Measurements from ENCODE around the gene NFAM1.

DNA sequence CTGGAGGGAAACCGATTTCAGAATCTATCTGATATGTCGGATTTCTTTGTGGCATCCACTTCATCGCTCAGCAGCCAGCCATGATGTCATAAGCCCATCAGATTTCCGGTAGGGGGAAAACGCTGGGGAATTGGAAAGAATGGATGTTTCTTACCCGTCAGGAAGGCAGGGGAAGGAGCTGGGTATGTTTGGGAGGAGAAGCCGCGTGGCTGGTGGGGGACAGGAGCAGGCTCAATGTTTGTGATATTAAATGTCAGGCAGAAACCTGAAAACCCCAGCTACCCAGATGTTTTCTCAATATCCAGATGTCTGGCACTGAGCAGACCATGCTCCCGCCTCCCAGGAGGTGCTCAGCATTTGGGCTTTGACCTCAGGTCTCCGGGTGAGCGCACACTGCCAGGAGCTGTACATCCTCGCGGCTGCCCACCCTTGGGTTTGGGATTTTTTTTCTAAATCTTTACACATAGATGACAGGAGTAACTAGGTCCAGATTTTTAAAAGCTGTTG is 67.5 kb downstream of the NFAM1 start:
- TF ChIP-seq, protein P1, sequence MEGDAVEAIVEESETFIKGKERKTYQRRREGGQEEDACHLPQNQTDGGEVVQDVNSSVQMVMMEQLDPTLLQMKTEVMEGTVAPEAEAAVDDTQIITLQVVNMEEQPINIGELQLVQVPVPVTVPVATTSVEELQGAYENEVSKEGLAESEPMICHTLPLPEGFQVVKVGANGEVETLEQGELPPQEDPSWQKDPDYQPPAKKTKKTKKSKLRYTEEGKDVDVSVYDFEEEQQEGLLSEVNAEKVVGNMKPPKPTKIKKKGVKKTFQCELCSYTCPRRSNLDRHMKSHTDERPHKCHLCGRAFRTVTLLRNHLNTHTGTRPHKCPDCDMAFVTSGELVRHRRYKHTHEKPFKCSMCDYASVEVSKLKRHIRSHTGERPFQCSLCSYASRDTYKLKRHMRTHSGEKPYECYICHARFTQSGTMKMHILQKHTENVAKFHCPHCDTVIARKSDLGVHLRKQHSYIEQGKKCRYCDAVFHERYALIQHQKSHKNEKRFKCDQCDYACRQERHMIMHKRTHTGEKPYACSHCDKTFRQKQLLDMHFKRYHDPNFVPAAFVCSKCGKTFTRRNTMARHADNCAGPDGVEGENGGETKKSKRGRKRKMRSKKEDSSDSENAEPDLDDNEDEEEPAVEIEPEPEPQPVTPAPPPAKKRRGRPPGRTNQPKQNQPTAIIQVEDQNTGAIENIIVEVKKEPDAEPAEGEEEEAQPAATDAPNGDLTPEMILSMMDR (IDR thresholded peaks at IDR 0.05) = no peak
- TF ChIP-seq POLR2A (IDR thresholded peaks at IDR 0.05) = no peak
